HepG2 (cell line): ENCODE data around the gene TGFBI. TPM values are rescaled to one million over a fixed set of nuclear protein-coding genes. Genes with fewer than 3 reads are reported as not detected.

ENCODE experiments used
- ATAC-seq: fragments of 200-7000 bp; cut with Tn5 transposase; 3 replicates; pipeline ENCODE4 v1.9.1; 2020; ENCODE audit warnings: mild to moderate bottlenecking, moderate library complexity
- BruUV-seq: library from RNA; stranded (reverse); fragments of 400-500 nt; replicated peaks from 2 replicates; lab custom pipeline; 2021; lab: Mats Ljungman, UMichigan
- CTCF ChIA-PET: fragments of 300-600 bp; formaldehyde crosslinking; extraction: SDS; loops from one replicate; lab custom pipeline; 2021; ENCODE audit warnings: low total read pairs, inconsistent platforms, low intra/inter-chr PET ratio; lab: Yijun Ruan, JAX
- POLR2A ChIA-PET: fragments of 350-600 bp; sonication (Branson Sonifier 250); formaldehyde crosslinking; loops from one replicate; lab custom pipeline; 2020; ENCODE audit warnings: antibody characterized with exemption, inconsistent platforms; lab: Yijun Ruan, JAX
- DNase-seq: peaks from one replicate; pipeline ENCODE4 v3.0.0-alpha.2; 2015; ENCODE audit warnings: low spot score
- FAIRE-seq: peaks from 3 replicates; lab custom pipeline; 2011; peaks lifted over from hg19 to GRCh38; lab: Jason Lieb, UNC
- H2AFZ ChIP-seq: one replicate; pipeline ENCODE4 v1.6.1; 2011; ENCODE audit warnings: low read length, inconsistent platforms
- H3K27ac ChIP-seq: fragments of 300-600 bp; 3 replicates; pipeline ENCODE4 v1.8.0; 2011; ENCODE audit warnings: mixed run types, mild to moderate bottlenecking, mixed read lengths, low read length, inconsistent platforms; ENCODE audit not compliant: insufficient read depth; ENCODE audit errors: extremely low read length
- H3K27me3 ChIP-seq, 2 experiments: fragments of 200-600 bp in 1 of 2; 2 replicates in 1 of 2; 3 replicates in 1 of 2; pipeline versions ENCODE4 v1.6.0 to v1.8.0; 2011; ENCODE audit warnings: low read length in 2 of 2, mild to moderate bottlenecking in 2 of 2, moderate library complexity in 2 of 2, inconsistent platforms in 1 of 2; ENCODE audit not compliant: insufficient read depth in 2 of 2, control insufficient read depth in 1 of 2
- H3K36me3 ChIP-seq, 2 experiments: fragments of 200-600 bp in 1 of 2; replicated peaks in 1 of 2; 2 replicates in 1 of 2; 3 replicates in 1 of 2; pipeline versions ENCODE4 v1.5.1 to v1.8.0; 2011; ENCODE audit warnings: low read length in 2 of 2, inconsistent platforms in 1 of 2; ENCODE audit not compliant: insufficient read depth in 2 of 2, control insufficient read depth in 1 of 2
- H3K4me1 ChIP-seq: 2 replicates; pipeline ENCODE4 v1.5.1; 2012; ENCODE audit warnings: low read length, inconsistent platforms; ENCODE audit not compliant: insufficient read depth
- H3K4me2 ChIP-seq: 2 replicates; pipeline ENCODE4 v1.6.0; 2011; ENCODE audit warnings: low read depth, low read length, inconsistent platforms
- H3K4me3 ChIP-seq, 3 experiments: fragments of 200-600 bp in 1 of 3; sonication (generic), shearing (Covaris generic) in 1 of 3; replicated peaks in 1 of 3; 2 replicates each; pipeline ENCODE4 v1.5.1; 2011 to 2016; ENCODE audit warnings: low read length in 3 of 3, inconsistent platforms in 2 of 3, low read depth in 2 of 3, mild to moderate bottlenecking in 2 of 3, control low read depth in 1 of 3, mixed read lengths in 1 of 3; ENCODE audit not compliant: insufficient read depth in 1 of 3
- H3K79me2 ChIP-seq: one replicate; pipeline ENCODE4 v1.6.1; 2011; ENCODE audit warnings: low read length, inconsistent platforms; ENCODE audit not compliant: insufficient read depth
- H3K9ac ChIP-seq: 2 replicates; pipeline ENCODE4 v1.6.0; 2011; ENCODE audit warnings: mild to moderate bottlenecking, low read depth, low read length, inconsistent platforms; ENCODE audit not compliant: insufficient read depth
- H3K9me3 ChIP-seq: 2 replicates; pipeline ENCODE4 v1.5.1; 2012; ENCODE audit warnings: mild to moderate bottlenecking, low read length
- H4K20me1 ChIP-seq: 2 replicates; pipeline ENCODE4 v1.6.0; 2011; ENCODE audit warnings: inconsistent platforms, mild to moderate bottlenecking, low read length, moderate library complexity; ENCODE audit not compliant: insufficient read depth
- HMGXB4 ChIP-seq, 2 experiments: sonication (generic) in 1 of 2; formaldehyde crosslinking in 1 of 2; IDR thresholded peaks; 2 replicates each; pipeline versions ENCODE4 v1.4.0 to v1.6.1; 2018 to 2020; ENCODE audit warnings: missing genetic modification reagents in 2 of 2, borderline replicate concordance in 1 of 2, low read depth in 1 of 2, mild to moderate bottlenecking in 1 of 2, missing biosample characterization in 1 of 2
- HNF1B ChIP-seq: sonication (generic); formaldehyde crosslinking; IDR thresholded peaks from 2 replicates; pipeline ENCODE4 v1.5.1; 2020; ENCODE audit warnings: mild to moderate bottlenecking, moderate library complexity, missing genetic modification reagents
- MATR3 ChIP-seq: sonication (generic); formaldehyde crosslinking; IDR thresholded peaks from 2 replicates; pipeline ENCODE4 v1.4.0; 2020; ENCODE audit warnings: missing genetic modification reagents
- POLR2AphosphoS5 ChIP-seq: IDR thresholded peaks from 2 replicates; pipeline ENCODE4 v1.6.1; 2012; ENCODE audit warnings: low read depth, low read length
- SMC3 ChIP-seq: IDR thresholded peaks from 2 replicates; pipeline ENCODE4 v1.6.1; 2011; ENCODE audit warnings: low read length, improper control_type of control experiment
- STAT5B ChIP-seq: sonication (generic); formaldehyde crosslinking; IDR thresholded peaks from 2 replicates; pipeline ENCODE4 v1.4.0; 2020; ENCODE audit warnings: missing genetic modification reagents
- YY1 ChIP-seq: IDR thresholded peaks from 2 replicates; pipeline ENCODE4 v1.6.1; 2011; ENCODE audit warnings: low read length, low read depth, moderate library complexity, mild to moderate bottlenecking; ENCODE audit not compliant: insufficient read depth, insufficient replicate concordance
- ZMYM4 ChIP-seq: sonication (generic); formaldehyde crosslinking; IDR thresholded peaks from 2 replicates; pipeline ENCODE4 v1.8.1; 2023; ENCODE audit warnings: mild to moderate bottlenecking, missing genetic modification reagents
- ZNF230 ChIP-seq: sonication (generic); formaldehyde crosslinking; IDR thresholded peaks from 2 replicates; pipeline ENCODE4 v1.4.0; 2020; ENCODE audit warnings: mild to moderate bottlenecking, missing genetic modification reagents
- ZNF232 ChIP-seq: sonication (generic); formaldehyde crosslinking; IDR thresholded peaks from 2 replicates; pipeline ENCODE4 v1.4.0; 2020; ENCODE audit warnings: missing genetic modification reagents, borderline replicate concordance
- ZNF326 ChIP-seq: sonication (generic); formaldehyde crosslinking; IDR thresholded peaks from 2 replicates; pipeline ENCODE4 v1.4.0; 2020; ENCODE audit warnings: missing genetic modification reagents, borderline replicate concordance
- ZNF605 ChIP-seq: sonication (generic); formaldehyde crosslinking; IDR thresholded peaks from 2 replicates; pipeline ENCODE4 v1.8.0; 2022; ENCODE audit warnings: mild to moderate bottlenecking, missing genetic modification reagents
- WGBS: methylation state at CpG from one replicate; pipeline ENCODE4 v1.1.6; 2017; ENCODE audit warnings: low lambda C conversion rate; 5-methylcytosine and 5-hydroxymethylcytosine counted together
- in situ Hi-C: cut with HindIII; loops from 2 replicates; pipeline ENCODE4 v1.10.0; 2017; ENCODE audit warnings: low pct_unique_long_range_greater_than_20kb; ENCODE audit not compliant: extremely low pct_ligation_motif_present
- intact Hi-C: fragments of 100-400 bp; cut with micrococcal nuclease; formaldehyde crosslinking; loops from one replicate; pipeline ENCODE4 v1.10.0; 2022; ENCODE audit not compliant: unreplicated experiment
- polyA plus RNA-seq, 8 experiments: library from polyadenylated mRNA; depleted of rRNA in 3 of 8; stranded (reverse) in 7 of 8; unstranded in 1 of 8; fragments of >200 nt; fragmentation: Illumina TruSeq in 4 of 8; extraction: Trizol in 4 of 8; gene quantifications; 2 replicates each; pipeline versions ENCODE4 v1.2.1 to v1.2.3, GENCODE V29; 2011 to 2016; ENCODE audit warnings: low read depth in 4 of 8, missing spikeins in 1 of 8, mixed read lengths in 1 of 8; ENCODE audit not compliant: insufficient read depth in 1 of 8
- total RNA-seq, 5 experiments: library from RNA; depleted of rRNA; stranded (reverse); fragments of >200 nt; fragmentation: Illumina TruSeq; extraction: Trizol; gene quantifications; 2 replicates each; pipeline ENCODE4 v1.2.3, GENCODE V29; 2016; ENCODE audit warnings: low read depth in 1 of 5

TGFBI gene
- total and polyA plus RNA-seq, 2 of the 13 experiments (the other 11 are each of a cell fraction or from before 2014, with no cell fraction given): 275 to 457 TPM

- no peak for TF ChIP-seq ZNF605 (CRISPR knock-in tag)
- TF ChIP-seq YY1: no peak
- TF ChIP-seq ZNF326 (CRISPR knock-in tag): no peak
- no peak for TF ChIP-seq SMC3
- no peak for TF ChIP-seq ZNF230 (CRISPR knock-in tag)
- no peaks in the 10 kb centered on the region for H3K27me3 ChIP-seq
- no peak overlapping the region for H3K4me3 ChIP-seq
- FAIRE-seq (no peak), DNase-seq (no peak), ATAC-seq (no peak)
- no peak overlapping the region for H2AFZ ChIP-seq
- in situ Hi-C loops: no loop called here
- H3K4me2 ChIP-seq: no peak overlapping the region
- ChIA-PET POLR2A (interaction anchor here (1.2 to 4.7 kb wide), 3 partner anchors 15 to 100 kb away, joined by 3 to 37 read pairs (median 5); no protein-coding TSS in a partner anchor), CTCF (interaction anchor here (2.3 kb wide), 1 partner anchor 44 kb away, joined by 23 read pairs; no protein-coding TSS in a partner anchor)
- H3K9me3 ChIP-seq: no peaks in the 10 kb centered on the region
- intact Hi-C loops: loop anchor here (2.0 kb wide), 2 partner anchors 74 to 94 kb away; partner anchors contain the start of gene IL9
- H3K27ac ChIP-seq: no peak overlapping the region
- 95% methylated on average over 3 of the region's 3 CpGs for WGBS
- H3K79me2 ChIP-seq: no peaks in the 10 kb centered on the region
- no peaks in the 10 kb centered on the region for H3K36me3 ChIP-seq
- peaks cover 16% of the 10 kb centered on the region for H3K4me1 ChIP-seq
- H4K20me1 ChIP-seq: no peaks in the 10 kb centered on the region
- no TSS peak for BruUV-seq
- H3K9ac ChIP-seq: no peak overlapping the region
Measured at GRCh38 chr5:135988546-135988945, 40.2 kb upstream of the TGFBI start.

- H3K4me3 ChIP-seq: no peak overlapping the region
- POLR2A ChIA-PET: interaction anchor here (1.2 to 4.7 kb wide), 3 partner anchors 16 to 101 kb away, joined by 3 to 37 read pairs (median 5); no protein-coding TSS in a partner anchor
- no peak overlapping the region for H3K27ac ChIP-seq
- WGBS: 49% methylated on average over 7 of the region's 7 CpGs
- no peaks in the 10 kb centered on the region for H4K20me1 ChIP-seq
- H3K27me3 ChIP-seq: no peaks in the 10 kb centered on the region
- no peak overlapping the region for H3K4me2 ChIP-seq
- H3K36me3 ChIP-seq: no peaks in the 10 kb centered on the region
- DNase-seq (peak; percentile 53), ATAC-seq (peak; percentile 74), FAIRE-seq (peak; percentile 81)
- CTCF ChIA-PET: interaction anchor here (1.2 to 2.3 kb wide), 3 partner anchors 45 to 102 kb away, joined by 5 to 23 read pairs (median 7); no protein-coding TSS in a partner anchor
- no peak overlapping the region for H3K9ac ChIP-seq
- H3K9me3 ChIP-seq: no peaks in the 10 kb centered on the region
- no TSS peak for BruUV-seq
- intact Hi-C loops (loop anchor here (1.0 to 2.0 kb wide), 4 partner anchors 44 to 102 kb away; partner anchors contain the start of gene IL9), in situ Hi-C loops (no loop called here)
- no peaks in the 10 kb centered on the region for H3K79me2 ChIP-seq
- no peak overlapping the region for H2AFZ ChIP-seq
- H3K4me1 ChIP-seq: peaks cover 23% of the 10 kb centered on the region
- TF ChIP-seq SMC3 (peak; percentile 97), POLR2AphosphoS5 (no peak), ZMYM4 (CRISPR knock-in tag) (0 out of 2 replicates have a peak, but pooled peaks have one; percentile 20), HMGXB4 (CRISPR knock-in tag; IDR thresholded peaks at IDR 0.05; ENCODE audit: borderline replicate concordance in 1 of 2, low read depth in 1 of 2) (0 out of 4 replicates have a peak, but pooled peaks of 1 of the 2 experiments have one; percentile 50), HNF1B (CRISPR knock-in tag) (0 out of 2 replicates have a peak, but pooled peaks have one; percentile 16), STAT5B (CRISPR knock-in tag) (no peak), MATR3 (no peak), ZNF232 (no peak)
Measured at GRCh38 chr5:135989686-135990085, 39.1 kb upstream of the TGFBI start.
